Stimulated activated naive CD8-positive, alpha-beta T cell treated with anti-CD3 and anti-CD28 coated beads, Interleukin-15, Interleukin-2, amounts not matched to agents 100 U/mL and 50 U/mL, for 24 hours (primary cell): ENCODE measurements around the gene MAP3K14.
A peak's percentile ranks its signal among the peaks of the same experiment; 100 is the strongest.
"Not testable (repeated sequence)": the region's sequence is repeated elsewhere in the genome, so short reads cannot be mapped to it uniquely, and the experiment has no call there.

Experiments
- ATAC-seq: fragments of 150-1000 bp; cut with Tn5 transposase; one replicate; pipeline ENCODE4 v1.10.0; 2021
- DNase-seq: peaks from one replicate; pipeline ENCODE4 v3.0.0; 2021

MAP3K14 gene

DNA sequence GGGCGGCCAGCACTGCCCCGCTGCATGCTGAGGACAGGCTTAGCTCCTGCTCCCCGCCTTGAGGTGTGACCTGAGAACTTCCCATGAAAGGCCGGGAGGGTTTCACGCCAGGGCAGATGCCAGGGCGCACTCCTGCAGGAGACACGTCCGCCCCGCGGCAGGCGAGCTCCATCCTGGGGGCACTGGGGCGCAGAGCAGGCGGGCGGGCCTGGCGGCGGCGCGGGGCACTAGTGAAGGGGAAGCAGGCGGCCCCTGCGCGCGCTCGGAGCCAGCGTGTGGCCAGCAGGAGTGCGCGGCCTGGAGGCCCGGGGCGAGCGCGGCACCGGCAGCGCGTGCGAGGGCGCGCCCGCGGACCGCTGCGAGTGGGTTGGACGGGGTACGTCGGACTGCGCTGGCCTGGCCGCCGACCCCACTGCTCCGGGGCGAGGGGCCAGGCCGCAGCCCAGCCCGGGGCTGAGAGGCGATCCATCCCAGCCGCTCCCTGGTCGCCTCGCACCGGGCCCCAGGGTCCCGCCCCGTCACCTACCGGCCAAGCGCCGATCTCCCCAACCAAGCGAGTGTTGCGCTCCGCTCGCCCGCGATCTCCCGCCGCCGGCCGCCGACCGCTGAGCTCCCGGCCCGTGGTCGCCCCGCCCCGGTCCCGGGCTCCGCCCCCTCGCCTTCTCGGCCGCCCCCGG, at the start of gene MAP3K14:
TSS of gene MAP3K14 (minus strand) at position 587 of the 677 bp plus-strand sequence. CDS start 26,275 bp downstream, outside the sequence.
- DNase-seq (peak; percentile 74), ATAC-seq (peak; percentile 3)

DNA sequence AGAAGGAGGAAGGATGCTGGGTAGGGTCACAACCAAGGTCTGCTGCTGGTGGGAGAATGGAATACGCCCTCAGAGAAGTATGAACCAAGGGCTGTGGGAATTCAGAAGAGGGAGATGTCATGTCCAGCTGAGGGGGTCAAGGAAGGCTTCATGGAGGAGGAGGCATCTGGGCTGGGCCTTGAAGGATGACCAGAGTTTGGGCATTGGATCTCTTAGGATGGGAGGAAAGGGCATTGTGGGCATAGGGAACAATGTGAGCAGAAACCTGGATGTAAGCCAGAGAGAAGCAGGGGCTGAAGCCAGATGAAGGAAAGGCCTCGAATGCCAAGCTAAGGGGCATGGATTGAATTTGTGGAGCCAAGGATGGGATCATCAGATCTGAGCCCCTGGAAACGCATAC, 49.2 kb upstream of the MAP3K14 start:
- ATAC-seq: no peak
- DNase-seq: no peak

DNA sequence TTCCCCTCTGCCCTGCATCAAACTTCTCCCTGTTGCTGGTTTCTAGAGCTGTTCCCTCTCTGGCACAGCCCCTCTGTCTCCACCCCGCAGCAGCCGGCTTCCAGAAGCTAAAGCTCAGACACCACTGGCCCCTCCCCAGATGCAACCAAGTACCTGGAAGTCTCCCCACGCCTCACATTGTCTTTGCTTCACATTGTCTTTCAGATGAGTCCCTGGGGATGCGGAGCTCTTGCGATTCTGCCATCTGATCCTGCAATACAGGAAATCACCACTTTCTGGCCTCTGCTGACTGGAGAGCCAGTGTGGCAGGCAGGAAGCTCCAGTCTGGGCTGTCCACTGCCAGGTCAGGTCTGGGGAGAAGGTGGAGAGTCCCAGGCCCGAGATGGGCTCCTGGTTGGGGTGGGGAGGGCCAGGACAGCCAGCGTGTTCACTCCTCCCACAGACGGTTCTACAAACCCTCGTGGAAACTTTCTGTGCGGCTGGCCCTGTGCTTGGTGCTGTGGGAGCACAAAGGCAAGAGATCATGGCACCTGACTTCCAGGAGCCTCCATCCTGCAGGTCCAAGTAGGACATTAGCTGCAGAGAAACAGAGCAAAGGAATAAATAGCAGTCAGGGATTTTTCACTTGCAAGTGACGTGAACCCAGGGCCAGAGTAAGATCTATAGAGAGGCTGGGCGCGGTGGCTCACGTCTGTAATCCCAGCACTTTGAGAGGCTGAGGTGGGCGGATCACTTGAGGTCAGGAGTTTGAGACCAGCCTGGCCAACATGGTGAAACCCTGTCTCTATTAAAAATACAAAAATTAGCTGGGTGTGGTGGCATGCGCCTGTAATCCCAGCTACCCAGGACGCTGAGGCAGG, 47.9 kb upstream of the MAP3K14 start:
- ATAC-seq: no peak
- DNase-seq: no peak

GRCh38 chr17:45363498-45363897, 46.7 kb upstream of the MAP3K14 start:
- no peak for DNase-seq

DNA sequence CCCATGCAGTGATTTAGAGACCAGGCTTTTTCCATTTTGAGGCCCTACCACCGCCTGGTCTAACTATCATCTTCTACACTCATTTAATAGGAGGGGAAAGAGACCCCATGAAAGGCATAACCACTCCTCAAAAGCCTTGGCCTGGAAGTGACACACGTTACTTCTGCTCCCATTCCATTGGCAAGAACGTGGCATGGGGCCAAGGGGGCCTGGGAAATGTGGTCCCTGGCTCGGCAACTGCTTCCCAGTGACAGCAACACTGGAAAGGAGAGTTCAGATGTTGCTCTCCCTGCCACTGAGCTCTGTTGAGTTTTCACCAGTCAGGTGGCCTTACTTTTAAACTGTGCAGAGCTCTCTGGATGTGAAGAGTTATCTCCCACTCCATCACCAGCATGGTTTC, 45.2 kb upstream of the MAP3K14 start:
- ATAC-seq: no peak
- no peak for DNase-seq

More at GRCh38 chr17:45363498-45363897, 46.7 kb upstream of the MAP3K14 start:
- ATAC-seq: no peak

DNA sequence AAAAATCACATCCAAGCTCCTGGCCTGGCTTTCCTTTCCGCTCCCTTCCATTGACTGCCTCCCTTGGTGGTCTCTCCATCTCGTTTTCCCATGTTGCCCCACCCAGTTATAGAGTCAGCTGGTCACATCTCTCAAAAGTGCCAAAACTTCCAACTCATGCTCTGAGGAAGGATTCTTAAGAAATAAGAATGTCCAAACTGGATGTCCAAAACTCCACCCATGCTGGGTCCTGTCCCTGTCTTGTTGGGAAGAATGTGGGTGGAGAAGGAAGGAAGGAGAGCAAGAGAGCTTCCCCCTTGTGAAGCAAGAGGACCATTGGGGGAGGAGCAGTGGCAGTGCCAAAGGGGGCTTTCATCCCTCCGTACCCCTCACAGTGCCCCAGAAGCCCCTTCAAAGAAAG, 44.6 kb upstream of the MAP3K14 start:
- DNase-seq (no peak), ATAC-seq (no peak)

GRCh38 chr17:45357364-45357997, 40.7 kb upstream of the MAP3K14 start:
- DNase-seq (no peak), ATAC-seq (no peak)

- DNase-seq (no peak), ATAC-seq (no peak)
Measured at GRCh38 chr17:45355087-45355486, 38.3 kb upstream of the MAP3K14 start.

GRCh38 chr17:45353043-45353442, 36.2 kb upstream of the MAP3K14 start:
- peak; percentile 65 for DNase-seq
- ATAC-seq: peak; percentile 99

DNA sequence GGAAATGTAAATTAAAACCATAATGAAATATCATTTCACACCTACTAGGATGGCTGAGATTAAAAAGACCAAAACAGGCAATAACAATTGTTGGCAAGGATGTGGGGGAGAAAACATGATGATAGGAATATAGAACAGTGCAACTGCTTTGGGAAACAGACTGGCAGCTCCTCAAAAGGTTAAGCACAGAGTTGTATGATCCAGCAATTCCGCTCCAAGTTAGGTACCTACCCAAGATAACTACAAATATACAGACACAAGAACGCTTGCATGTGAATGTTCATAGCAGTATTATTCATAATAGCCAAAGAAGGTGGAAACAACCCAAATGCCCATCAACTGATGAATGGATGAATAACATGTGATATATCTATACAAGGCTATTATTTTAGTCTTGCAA, 35.0 kb upstream of the MAP3K14 start:
- ATAC-seq (no peak), DNase-seq (no peak)

- ATAC-seq (no peak), DNase-seq (no peak)
Measured at GRCh38 chr17:45347444-45347843, 30.6 kb upstream of the MAP3K14 start.

DNA sequence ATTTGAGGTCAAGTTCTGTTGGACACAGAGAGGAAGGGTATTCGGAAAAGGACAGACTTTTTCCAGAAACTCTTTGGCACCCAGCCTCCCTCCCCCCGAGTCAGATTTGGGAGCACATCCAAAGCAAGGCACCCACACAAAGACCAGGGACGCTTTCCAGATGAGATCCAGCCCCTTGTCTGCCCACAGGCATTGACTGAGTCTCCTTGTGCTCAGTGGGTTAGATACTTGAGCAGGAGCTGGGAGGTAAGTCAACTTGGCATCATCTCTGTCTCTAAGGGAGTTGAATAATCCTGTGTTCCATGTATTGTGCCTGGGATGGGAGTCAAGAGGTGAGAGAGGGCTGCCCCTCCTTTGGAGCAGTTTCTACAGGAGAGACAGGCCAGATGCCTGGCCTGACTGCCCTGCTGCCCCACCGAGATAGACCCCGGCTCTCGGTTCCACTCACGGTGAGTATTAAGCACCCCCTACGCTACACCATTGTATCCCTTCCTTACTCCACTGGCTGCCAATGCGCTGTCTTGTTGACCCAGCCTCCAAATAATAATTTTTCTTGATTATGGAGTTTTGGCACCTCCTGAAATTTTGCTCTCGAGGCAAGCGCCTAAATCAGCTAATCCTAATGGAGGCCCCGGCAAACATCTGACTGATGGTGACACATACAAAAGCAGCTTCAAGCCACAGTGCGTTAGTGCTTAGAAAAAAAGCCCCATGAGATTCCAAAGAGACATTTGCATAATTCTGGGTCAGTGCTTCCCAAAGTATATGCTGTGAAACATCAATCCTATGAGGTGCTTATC, 29.6 kb upstream of the MAP3K14 start:
- no peak for DNase-seq
- no peak for ATAC-seq

DNA sequence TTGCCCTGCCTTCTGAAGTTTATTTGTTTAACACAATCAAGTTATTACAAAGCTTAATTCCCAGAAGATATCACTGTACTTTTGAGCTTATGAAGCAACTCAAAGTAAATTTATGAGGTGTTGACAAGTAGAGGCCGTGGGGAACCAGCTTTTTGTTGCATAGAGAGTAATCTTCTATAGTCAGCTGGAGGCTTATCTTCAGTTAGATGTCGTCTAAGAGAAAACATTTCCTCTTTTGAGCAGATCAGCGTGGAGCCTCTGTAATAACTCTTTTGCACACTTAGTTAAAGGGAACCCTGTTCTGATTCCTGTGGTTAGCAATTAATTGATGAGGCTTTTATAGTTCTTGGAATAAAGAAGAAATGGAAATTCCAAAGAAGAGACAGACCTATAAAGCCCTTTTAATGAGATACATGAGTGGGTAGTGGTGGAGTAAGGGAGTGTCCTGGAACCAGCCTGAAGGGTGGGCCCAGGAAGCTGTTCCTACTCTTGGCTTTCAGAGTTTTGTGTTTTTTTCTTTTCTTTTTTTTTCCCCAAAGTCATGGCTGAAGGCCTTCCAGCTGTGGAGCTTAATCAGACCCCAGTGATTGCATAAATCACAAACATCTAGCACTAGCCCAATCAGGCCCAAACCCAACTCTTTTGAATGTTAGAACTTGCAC, 28.9 kb upstream of the MAP3K14 start:
- ATAC-seq (no peak), DNase-seq (no peak)

- ATAC-seq: no peak
Measured at GRCh38 chr17:45345246-45345553, 28.4 kb upstream of the MAP3K14 start.

DNA sequence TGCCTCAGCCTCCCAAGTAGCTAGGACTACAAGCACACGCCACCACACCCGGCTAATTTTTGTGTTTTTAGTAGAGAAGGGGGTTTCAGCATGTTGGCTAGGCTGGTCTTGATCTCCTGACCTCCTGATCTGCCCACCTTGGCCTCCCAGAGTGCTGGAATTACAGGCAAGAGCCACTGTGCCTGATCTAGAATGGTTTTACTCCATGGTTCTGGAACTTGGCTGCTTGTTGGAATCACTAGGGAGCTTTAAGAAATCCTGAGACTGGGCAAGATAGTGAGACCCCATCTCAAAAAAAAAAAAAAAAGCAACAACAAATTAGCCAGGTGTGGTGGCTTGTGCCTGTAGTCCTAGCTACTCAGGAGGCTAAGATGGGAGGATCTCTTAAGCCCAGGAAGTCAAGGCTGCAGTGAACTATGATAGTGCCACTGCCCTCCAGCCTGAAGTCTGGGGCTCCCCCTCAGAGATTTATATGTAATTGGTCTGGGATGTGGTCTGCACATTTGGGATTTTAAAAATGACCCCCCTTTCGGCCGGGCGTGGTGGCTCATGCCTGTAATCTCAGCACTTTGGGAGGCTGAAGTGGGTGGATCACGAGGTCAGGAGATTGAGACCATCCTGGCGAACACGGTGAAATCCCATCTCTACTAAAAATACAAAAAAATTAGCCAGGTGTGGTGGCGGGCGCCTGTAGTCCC, 27.3 kb upstream of the MAP3K14 start:
- DNase-seq, ATAC-seq: not testable (repeated sequence)

More at GRCh38 chr17:45345246-45345553, 28.4 kb upstream of the MAP3K14 start:
- DNase-seq: no peak

DNA sequence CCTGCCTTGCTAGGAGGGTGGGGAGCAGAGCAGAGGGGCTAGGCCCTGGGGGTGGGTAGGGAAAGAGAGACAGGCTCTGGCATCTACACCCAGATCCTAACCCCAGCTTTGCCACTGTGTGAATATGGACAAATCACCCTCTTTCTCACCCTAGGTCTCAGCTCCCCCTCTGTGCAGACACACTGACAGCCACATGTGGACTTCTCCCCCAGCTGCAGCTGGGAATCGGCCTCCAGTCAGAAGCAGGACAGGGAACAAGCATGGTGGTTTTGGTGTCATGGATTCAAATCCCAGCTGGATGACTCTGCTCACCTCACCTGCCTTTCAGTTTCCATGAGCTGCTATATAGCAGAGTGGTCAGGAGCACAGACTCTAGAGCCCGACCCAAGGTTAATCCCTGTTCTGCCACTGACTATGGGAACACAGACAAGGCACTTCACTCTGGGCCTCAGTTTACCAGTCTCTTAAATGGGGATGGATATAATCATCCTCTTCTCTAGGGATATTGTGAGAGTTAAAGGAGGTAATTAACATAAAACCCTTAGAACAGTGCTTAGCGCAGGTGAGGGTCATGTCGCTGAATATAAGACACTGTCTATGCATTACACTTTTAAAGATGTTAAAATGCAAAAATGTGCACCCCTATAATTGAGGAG, 26.2 kb upstream of the MAP3K14 start:
- DNase-seq (no peak), ATAC-seq (no peak)

- ATAC-seq: no peak
- DNase-seq: no peak
Measured at GRCh38 chr17:45342306-45342705, 25.5 kb upstream of the MAP3K14 start.

GRCh38 chr17:45341533-45342158, 24.8 kb upstream of the MAP3K14 start:
- DNase-seq: no peak
- ATAC-seq: no peak

GRCh38 chr17:45339646-45340605, 23.1 kb upstream of the MAP3K14 start:
- no peak for ATAC-seq

More at GRCh38 chr17:45339646-45340605, 23.1 kb upstream of the MAP3K14 start:
- DNase-seq: no peak
